Activated CD4-positive, alpha-beta T cell treated with anti-CD3 and anti-CD28 coated beads, Interleukin-2, amount 50 U/mL, for 1 hour (primary cell): ENCODE results near the gene SHANK3.

ENCODE experiments used
- DNase-seq: peaks from one replicate; pipeline ENCODE4 v3.0.0-alpha.2; 2020

The SHANK3 gene

DNA sequence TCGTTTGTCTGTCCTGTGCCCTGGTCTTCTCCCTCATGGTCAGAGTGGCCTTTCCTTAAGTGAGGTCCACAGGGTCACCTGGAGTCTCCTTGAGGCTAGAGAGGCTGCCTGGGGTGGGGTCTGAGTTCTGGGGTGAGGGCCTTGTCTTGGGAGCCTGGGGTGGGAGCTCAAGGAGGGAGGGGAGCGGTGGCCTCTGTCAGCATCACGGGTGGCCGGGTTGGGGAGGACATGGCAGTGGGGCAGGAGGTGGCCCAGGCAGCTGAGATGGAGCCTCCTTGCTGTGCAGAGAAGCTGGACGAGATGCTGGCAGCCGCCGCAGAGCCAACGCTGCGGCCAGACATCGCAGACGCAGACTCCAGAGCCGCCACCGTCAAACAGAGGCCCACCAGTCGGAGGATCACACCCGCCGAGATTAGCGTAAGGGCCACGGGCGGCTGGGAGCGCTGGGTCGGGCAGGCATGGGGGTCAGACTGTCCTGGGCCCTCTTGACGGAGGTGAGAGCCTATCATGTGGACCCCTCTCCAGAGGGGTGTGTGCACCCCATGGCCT is 42.1 kb downstream of the SHANK3 start:
- DNase-seq: no peak

DNA sequence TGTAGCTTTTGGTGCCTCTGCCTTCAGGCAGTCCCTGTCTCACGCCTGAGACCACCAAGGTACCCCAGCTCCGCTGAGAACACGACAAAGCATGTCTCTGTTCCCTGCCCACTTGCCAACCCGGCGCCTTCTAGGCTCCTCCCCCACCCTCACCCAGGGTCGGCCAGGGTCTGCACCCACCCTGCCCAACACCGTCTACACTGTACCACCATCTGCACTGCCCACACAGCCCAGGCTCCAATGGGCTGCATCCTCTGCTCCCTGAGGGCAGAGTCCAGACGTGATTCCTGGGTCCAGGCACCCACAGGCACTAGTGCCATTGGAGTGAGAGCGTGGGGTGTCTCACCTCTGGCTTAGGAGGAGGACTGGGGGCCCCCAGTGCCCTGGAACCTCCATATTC is 42.6 kb downstream of the SHANK3 start:
- no peak for DNase-seq

DNA sequence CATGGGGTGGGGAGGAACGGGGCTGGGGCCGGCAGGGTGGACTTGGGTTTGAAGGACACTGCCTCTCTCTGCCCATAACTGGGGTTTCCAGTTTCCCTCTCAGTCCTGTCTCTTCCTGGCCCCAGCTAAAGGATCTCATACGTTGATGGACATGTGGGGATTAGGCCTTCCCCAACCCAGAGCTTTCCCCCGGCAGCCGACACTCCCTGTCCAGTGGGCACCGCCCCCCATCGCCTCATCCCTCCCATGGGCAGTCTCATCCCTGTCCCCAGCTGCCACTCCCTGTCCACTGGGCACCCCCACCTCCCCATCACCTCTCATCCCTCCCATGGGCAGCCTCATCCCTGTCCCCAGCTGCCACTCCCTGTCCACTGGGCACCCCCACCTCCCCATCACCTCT is 43.2 kb downstream of the SHANK3 start:
- DNase-seq: no peak

DNA sequence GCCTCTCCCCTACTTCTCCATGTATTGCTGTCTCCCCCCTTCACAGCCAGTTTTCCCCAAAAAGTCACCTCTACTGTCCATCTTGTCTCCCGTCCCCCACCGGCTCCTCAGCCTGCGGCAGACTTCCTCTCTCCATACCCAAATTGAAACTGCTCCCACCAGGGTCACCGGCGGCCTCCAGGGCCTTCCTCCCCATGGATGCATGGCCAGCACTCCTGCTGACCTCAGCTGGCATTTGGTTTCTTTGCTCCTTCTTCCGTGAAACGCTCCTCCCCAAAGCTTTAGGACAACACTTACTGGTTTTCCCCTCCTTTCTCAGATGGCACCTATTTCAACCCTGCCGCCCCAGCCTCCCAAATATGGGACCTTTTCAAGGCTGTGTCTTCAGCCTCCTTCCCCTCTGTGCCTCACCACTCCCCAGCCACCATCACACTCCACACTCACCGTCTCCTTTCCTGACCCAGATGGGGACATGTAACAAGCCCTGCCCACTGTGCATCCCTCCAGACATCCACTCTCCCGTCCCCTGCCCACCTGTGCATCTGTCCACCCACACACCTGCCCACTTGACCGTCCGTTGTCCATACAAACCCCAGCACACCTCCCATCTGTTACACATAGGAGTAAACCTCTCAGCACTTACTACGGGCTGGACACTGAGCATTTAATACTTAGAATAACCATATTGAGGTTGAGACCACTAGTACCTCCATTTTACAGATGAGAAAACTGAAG is 43.8 kb downstream of the SHANK3 start:
- no peak for DNase-seq

DNA sequence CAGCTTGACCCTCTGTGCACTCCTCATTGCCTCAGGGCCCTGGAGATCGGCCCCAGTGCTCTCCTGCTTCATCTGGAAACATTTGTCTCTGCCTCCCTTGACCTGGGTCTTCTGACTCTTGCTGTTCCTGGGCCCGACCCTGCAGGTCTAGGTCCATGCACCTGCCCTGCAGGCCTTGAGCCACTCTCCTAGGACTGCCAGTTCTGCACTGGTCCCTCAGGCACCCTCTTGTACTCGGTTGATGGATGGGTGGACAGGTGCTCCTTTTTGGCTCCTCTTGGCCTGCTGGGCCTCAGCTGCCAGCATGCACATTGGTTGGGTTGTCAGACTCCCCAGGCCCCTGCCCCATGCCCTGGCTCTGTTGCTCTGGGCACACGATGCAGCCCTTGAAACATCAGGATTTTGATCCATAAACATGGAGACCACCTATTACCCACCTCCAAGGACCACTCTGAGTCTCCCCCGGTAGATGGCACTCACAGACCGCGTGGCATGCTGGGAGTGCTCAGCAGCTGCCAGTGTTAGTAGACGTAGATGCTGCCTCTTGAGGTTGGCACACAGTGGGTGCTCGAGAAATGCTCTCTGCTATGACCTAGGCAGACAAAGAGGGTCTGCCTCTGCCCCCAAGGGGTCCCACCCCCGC is 45.2 kb downstream of the SHANK3 start:
- DNase-seq: no peak

DNA sequence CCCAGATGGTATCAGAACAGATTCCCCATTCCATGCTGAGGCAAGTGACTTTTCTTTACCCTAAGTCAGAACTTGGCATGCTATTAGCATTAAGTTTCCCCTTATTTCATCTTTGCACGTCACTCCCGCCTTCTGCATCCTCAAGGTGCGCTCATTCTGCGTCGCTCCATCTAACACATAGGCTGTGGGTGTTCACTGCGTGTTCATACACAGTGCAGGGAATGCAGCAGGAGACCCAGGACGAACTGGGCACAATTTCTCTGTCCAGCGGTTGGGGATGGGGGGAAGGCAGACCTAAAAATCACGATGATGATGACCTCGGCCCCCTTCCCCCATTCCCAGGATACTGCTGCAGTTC is 45.7 kb downstream of the SHANK3 start:
- DNase-seq: no peak

DNA sequence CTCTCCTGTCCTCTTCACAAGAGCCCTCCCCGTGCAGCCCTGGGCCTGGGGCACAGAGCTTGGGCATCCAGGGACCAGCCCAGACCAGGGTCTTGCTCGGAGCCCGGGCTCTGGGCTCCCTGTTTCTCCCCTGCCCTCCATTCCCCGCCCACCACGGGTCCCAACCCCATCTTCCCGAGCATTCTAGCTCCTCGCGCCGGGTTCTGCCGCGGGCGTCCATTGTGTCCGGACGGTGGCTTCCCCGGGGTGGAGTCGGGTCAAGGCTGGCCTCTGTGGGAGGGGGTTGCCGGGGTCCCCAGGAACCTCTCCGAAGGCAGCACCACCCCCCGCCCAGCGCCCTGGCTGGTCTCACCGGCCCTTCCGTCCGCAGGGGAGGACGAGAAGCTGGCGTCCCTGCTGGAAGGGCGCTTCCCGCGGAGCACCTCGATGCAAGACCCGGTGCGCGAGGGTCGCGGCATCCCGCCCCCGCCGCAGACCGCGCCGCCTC is 47.2 kb downstream of the SHANK3 start:
- no peak for DNase-seq

DNA sequence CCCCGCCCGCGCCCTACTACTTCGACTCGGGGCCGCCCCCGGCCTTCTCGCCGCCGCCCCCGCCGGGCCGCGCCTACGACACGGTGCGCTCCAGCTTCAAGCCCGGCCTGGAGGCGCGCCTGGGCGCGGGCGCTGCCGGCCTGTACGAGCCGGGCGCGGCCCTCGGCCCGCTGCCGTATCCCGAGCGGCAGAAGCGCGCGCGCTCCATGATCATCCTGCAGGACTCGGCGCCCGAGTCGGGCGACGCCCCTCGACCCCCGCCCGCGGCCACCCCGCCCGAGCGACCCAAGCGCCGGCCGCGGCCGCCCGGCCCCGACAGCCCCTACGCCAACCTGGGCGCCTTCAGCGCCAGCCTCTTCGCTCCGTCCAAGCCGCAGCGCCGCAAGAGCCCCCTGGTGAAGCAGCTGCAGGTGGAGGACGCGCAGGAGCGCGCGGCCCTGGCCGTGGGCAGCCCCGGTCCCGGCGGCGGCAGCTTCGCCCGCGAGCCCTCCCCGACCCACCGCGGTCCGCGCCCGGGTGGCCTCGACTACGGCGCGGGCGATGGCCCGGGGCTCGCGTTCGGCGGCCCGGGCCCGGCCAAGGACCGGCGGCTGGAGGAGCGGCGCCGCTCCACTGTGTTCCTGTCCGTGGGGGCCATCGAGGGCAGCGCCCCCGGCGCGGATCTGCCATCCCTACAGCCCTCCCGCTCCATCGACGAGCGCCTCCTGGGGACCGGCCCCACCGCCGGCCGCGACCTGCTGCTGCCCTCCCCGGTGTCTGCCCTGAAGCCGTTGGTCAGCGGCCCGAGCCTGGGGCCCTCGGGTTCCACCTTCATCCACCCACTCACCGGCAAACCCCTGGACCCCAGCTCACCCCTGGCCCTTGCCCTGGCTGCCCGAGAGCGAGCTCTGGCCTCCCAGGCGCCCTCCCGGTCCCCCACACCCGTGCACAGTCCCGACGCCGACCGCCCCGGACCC is 48.0 kb downstream of the SHANK3 start:
- DNase-seq: no peak

DNA sequence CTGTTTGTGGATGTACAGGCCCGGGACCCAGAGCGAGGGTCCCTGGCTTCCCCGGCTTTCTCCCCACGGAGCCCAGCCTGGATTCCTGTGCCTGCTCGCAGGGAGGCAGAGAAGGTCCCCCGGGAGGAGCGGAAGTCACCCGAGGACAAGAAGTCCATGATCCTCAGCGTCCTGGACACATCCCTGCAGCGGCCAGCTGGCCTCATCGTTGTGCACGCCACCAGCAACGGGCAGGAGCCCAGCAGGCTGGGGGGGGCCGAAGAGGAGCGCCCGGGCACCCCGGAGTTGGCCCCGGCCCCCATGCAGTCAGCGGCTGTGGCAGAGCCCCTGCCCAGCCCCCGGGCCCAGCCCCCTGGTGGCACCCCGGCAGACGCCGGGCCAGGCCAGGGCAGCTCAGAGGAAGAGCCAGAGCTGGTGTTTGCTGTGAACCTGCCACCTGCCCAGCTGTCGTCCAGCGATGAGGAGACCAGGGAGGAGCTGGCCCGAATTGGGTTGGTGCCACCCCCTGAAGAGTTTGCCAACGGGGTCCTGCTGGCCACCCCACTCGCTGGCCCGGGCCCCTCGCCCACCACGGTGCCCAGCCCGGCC is 48.7 kb downstream of the SHANK3 start:
- no peak for DNase-seq

DNA sequence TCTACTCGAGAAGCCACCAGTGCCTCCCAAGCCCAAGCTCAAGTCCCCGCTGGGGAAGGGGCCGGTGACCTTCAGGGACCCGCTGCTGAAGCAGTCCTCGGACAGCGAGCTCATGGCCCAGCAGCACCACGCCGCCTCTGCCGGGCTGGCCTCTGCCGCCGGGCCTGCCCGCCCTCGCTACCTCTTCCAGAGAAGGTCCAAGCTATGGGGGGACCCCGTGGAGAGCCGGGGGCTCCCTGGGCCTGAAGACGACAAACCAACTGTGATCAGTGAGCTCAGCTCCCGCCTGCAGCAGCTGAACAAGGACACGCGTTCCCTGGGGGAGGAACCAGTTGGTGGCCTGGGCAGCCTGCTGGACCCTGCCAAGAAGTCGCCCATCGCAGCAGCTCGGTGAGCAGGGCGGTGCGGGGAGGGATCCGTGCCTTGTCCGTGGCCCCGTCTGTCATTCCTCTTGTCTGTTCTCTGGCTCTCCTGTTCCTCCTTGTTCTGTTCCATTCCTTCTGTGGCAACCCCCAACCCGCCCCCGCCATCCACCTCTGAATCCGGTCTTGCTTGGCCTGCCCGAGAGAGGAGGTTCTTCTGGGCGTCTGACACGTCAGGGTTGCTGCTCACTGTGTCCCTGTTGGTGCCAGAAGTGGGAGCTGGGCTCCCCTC is 49.6 kb downstream of the SHANK3 start:
- no peak for DNase-seq
